CD8-positive, alpha-beta memory T cell (primary cell): Measurements from ENCODE around the gene SLC30A1. TPM values are rescaled to one million over a fixed set of nuclear protein-coding genes. Genes with fewer than 3 reads are reported as not detected.

Experiments
- CTCF ChIA-PET: fragments of 350-600 bp; sonication (Branson Sonifier 250); formaldehyde crosslinking; loops from one replicate; lab custom pipeline; 2021; ENCODE audit warnings: antibody characterized with exemption; lab: Charles Lee
- POLR2A ChIA-PET: fragments of 350-600 bp; sonication (Branson Sonifier 250); formaldehyde crosslinking; loops from one replicate; lab custom pipeline; 2021; ENCODE audit warnings: antibody characterized with exemption; lab: Charles Lee
- DNase-seq, 5 donors: peaks; one replicate each; pipeline versions ENCODE4 v3.0.0 to v3.0.0-alpha.2; 2020 to 2022; ENCODE audit warnings: mixed read lengths in 1 of 5
- H3K27ac ChIP-seq: one replicate; pipeline ENCODE4 v1.7.0; 2013; ENCODE audit warnings: low read depth, mild to moderate bottlenecking, low read length, moderate library complexity
- H3K27me3 ChIP-seq: 2 replicates; pipeline ENCODE4 v1.7.0; 2013; ENCODE audit warnings: low read length, mild to moderate bottlenecking; ENCODE audit not compliant: insufficient read depth, poor library complexity, severe bottlenecking
- H3K36me3 ChIP-seq: 2 replicates; pipeline ENCODE4 v1.7.0; 2013; ENCODE audit warnings: mild to moderate bottlenecking, low read length, moderate library complexity; ENCODE audit not compliant: insufficient read depth
- H3K4me1 ChIP-seq: 2 replicates; pipeline ENCODE4 v1.7.0; 2013; ENCODE audit warnings: mild to moderate bottlenecking, low read length, moderate library complexity; ENCODE audit not compliant: insufficient read depth
- H3K4me3 ChIP-seq: 2 replicates; pipeline ENCODE4 v1.7.0; 2013; ENCODE audit warnings: mild to moderate bottlenecking, low read length
- H3K9me3 ChIP-seq: 2 replicates; pipeline ENCODE4 v1.7.0; 2013; ENCODE audit warnings: mild to moderate bottlenecking, low read length
- H3K27ac Mint-ChIP-seq, 8 donors: one replicate each; pipeline ENCODE4 v1.8.0; 2020 to 2021; ENCODE audit warnings: mixed read lengths in 8 of 8, mild to moderate bottlenecking in 6 of 8, inconsistent platforms in 3 of 8, moderate library complexity in 3 of 8
- H3K27me3 Mint-ChIP-seq, 2 donors: one replicate each; pipeline ENCODE4 v1.8.0; 2020 to 2021; ENCODE audit warnings: mixed read lengths in 2 of 2, mild to moderate bottlenecking in 1 of 2, moderate library complexity in 1 of 2
- H3K36me3 Mint-ChIP-seq, 3 donors: one replicate each; pipeline ENCODE4 v1.8.0; 2020 to 2021; ENCODE audit warnings: mixed read lengths in 3 of 3, inconsistent platforms in 1 of 3, mild to moderate bottlenecking in 1 of 3
- H3K4me1 Mint-ChIP-seq, 3 donors: one replicate each; pipeline ENCODE4 v1.8.0; 2020 to 2021; ENCODE audit warnings: mixed read lengths in 3 of 3, inconsistent platforms in 1 of 3, mild to moderate bottlenecking in 1 of 3
- H3K4me3 Mint-ChIP-seq, 7 donors: one replicate each; pipeline ENCODE4 v1.8.0; 2020 to 2021; ENCODE audit warnings: mixed read lengths in 7 of 7, mild to moderate bottlenecking in 6 of 7, moderate library complexity in 4 of 7, inconsistent platforms in 2 of 7
- H3K9me3 Mint-ChIP-seq, 5 donors: one replicate each; pipeline ENCODE4 v1.8.0; 2020 to 2022; ENCODE audit warnings: mixed read lengths in 5 of 5, mild to moderate bottlenecking in 3 of 5, moderate library complexity in 2 of 5, inconsistent platforms in 1 of 5
- polyA plus RNA-seq: library from polyadenylated mRNA; unstranded; fragments of 300-500 nt; fragmentation: Illumina TruSeq; gene quantifications from one replicate; pipeline ENCODE4 v1.2.3, GENCODE V29; 2021
- total RNA-seq, 2 experiments: library from RNA; stranded (reverse); gene quantifications; one replicate each; pipeline ENCODE4 v1.2.3, GENCODE V29; 2021

SLC30A1 gene
- total and polyA plus RNA-seq, 3 experiments from 2014 or later, result 3.4 to 17.1 (median 16.5) TPM

DNA sequence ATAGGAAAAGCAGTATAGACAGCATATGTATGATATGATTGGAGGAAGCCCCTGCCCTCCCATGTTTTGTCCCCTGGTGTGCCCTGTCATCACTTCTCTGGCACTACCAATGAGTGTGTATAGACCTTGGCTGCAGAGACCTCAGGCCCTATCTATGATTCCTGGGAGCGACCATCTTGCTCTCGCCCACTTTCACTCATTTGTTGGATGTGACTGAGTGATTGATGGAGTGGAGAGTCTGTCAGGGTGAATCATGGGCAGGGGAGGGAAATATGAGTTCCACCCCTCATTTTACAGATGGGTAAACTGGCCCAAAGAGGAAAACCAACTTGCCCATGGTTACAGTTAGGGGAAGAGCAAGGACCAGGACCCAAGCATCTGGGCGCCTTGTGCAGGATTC lies 14.9 kb downstream of the SLC30A1 start:
- POLR2A ChIA-PET, result no interaction called here
- no peaks in the 10 kb centered on the region for H3K27me3 ChIP-seq
- Mint-ChIP-seq H3K4me3 (no peak overlapping the region), H3K36me3 (peaks cover 0 to 3% (median 0%) of the 10 kb centered on the region in 3 donors), H3K27ac (no peak overlapping the region), H3K9me3 (no peaks in the 10 kb centered on the region), H3K27me3 (peaks cover 4 to 6% of the 10 kb centered on the region in 2 donors), H3K4me1 (no peaks in the 10 kb centered on the region)
- H3K27ac ChIP-seq, result no peak overlapping the region
- no peak overlapping the region for H3K4me3 ChIP-seq
- CTCF ChIA-PET, result no interaction called here
- H3K36me3 ChIP-seq, result no peaks in the 10 kb centered on the region
- no peaks in the 10 kb centered on the region for H3K9me3 ChIP-seq
- no peak for DNase-seq
- H3K4me1 ChIP-seq, result no peaks in the 10 kb centered on the region

DNA sequence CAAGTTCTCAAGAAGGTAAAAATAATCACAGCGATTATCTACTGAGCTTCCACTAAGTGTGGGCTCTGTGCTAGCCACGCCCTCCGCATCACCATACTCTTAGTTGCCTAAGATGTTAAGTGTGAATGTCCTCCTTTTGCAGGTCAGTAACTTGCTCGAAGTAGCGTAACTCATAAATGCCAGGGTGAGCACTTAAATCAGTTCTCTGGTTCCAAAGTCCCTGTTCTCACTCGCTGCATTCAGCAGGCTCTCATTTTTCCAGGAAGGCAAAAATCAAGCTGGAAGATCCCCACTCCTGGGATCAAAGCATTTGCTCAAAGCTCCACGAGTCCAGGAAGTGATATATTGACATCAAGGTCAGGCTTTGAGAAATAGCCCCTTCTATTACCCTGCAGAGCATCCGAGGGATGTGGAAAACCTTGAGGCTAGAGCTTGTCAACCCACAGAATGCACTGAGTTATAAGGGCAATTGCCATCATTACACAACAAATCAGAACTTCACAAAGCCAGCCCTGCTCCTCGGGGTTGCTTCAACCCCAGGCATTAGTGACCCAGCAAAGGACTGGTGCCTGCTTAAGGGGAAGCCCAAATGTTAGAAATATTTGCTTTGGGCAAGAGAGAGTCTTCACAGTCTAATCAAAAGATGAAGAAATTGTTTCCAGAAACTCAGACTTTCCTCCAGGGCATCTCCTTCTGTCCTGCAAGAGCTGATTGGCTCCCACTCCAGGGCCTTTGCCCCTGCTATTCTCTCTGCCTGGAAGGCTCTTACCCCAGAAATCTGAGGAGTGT lies 19.5 kb downstream of the SLC30A1 start:
- Mint-ChIP-seq H3K4me3 (no peak overlapping the region), H3K4me1 (no peaks in the 10 kb centered on the region), H3K27ac (peak overlapping the region in 1 of 8 donors; percentile 51), H3K27me3 (peaks cover 9 to 10% of the 10 kb centered on the region in 2 donors), H3K9me3 (no peaks in the 10 kb centered on the region), H3K36me3 (peaks cover 0 to 3% (median 0%) of the 10 kb centered on the region in 3 donors)
- ChIA-PET CTCF (no interaction called here), POLR2A (no interaction called here)
- no peak for DNase-seq
- Histone ChIP-seq H3K27ac (no peak overlapping the region), H3K4me3 (no peak overlapping the region), H3K36me3 (no peaks in the 10 kb centered on the region), H3K27me3 (no peaks in the 10 kb centered on the region), H3K4me1 (no peaks in the 10 kb centered on the region), H3K9me3 (no peaks in the 10 kb centered on the region)

DNA sequence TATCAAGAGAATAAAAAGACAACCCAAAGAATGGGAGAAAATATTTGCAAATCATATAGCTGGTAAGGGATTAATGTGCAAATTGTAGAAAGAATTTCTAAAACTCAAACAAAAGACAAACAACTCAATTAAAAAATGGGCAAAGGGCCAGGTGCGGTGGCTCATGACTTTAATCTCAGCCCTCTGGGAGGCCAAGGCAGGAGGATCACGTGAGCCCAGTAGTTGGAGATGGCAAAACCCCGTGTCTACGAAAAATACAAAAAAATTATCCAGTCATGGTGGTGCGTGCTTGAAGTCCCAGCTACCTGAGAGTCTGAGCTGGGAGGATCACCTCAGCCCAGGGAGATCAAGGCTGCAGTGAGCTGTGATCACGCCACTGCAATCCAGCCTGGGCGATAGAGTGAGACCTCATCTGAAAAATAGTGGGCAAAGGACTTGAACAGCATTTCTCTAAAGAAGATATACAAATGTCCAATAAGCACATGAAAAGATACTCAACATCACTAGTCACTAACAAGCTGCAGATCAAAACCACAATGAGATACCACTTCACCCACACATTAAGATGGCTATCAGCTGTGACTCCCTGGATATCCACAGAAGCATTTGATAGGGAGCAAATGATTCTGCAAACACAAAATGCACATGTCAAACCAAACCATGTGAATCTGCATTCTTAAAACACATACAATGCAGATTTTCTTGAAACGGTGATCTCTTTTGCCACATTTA lies 20.9 kb downstream of the SLC30A1 start:
- Mint-ChIP-seq H3K4me3 (no peak overlapping the region), H3K27ac (peak overlapping the region in 1 of 8 donors; percentile 74), H3K36me3 (peaks cover 0 to 3% (median 0%) of the 10 kb centered on the region in 3 donors), H3K9me3 (no peaks in the 10 kb centered on the region), H3K4me1 (no peaks in the 10 kb centered on the region), H3K27me3 (peaks cover 10 to 19% of the 10 kb centered on the region in 2 donors)
- CTCF ChIA-PET, result interaction anchor here (1.0 kb wide), 1 partner anchor 21 kb away, joined by 3 read pairs; the partner anchor contains the start of gene SLC30A1
- Histone ChIP-seq H3K27me3 (no peaks in the 10 kb centered on the region), H3K9me3 (no peaks in the 10 kb centered on the region), H3K36me3 (no peaks in the 10 kb centered on the region), H3K4me1 (no peaks in the 10 kb centered on the region), H3K27ac (no peak overlapping the region), H3K4me3 (no peak overlapping the region)
- POLR2A ChIA-PET, result no interaction called here
- DNase-seq, result no peak

DNA sequence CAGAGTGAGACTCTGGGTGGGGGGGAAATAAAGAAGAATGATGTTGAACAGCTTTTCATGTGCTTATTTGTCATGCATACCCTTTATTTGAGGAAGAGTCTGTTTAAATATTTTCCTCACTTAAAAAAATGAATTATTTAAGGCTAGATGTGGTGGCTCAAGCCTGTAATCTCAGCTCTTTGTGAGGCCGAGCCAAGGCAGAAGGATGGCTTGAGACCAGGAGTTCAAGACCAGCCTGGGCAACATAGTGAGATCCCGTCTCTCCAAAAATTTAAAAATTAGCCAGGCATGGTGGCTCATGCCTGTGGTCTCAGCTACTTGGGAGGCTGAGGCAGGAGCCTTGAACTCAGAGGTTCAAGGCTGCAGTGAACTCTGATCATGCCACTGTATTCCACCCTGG lies 25.4 kb downstream of the SLC30A1 start:
- no peak overlapping the region for H3K27ac Mint-ChIP-seq
- Histone ChIP-seq H3K4me3 (no peak overlapping the region), H3K27ac (no peak overlapping the region), H3K27me3 (no peaks in the 10 kb centered on the region), H3K4me1 (no peaks in the 10 kb centered on the region), H3K9me3 (no peaks in the 10 kb centered on the region), H3K36me3 (no peaks in the 10 kb centered on the region)
- H3K4me1 Mint-ChIP-seq, result no peaks in the 10 kb centered on the region
- no peak overlapping the region for H3K4me3 Mint-ChIP-seq
- no peak for DNase-seq
- ChIA-PET CTCF (no interaction called here), POLR2A (no interaction called here)
- no peaks in the 10 kb centered on the region for H3K9me3 Mint-ChIP-seq
- no peaks in the 10 kb centered on the region for H3K36me3 Mint-ChIP-seq
- peaks cover 7 to 22% of the 10 kb centered on the region in 2 donors for H3K27me3 Mint-ChIP-seq

DNA sequence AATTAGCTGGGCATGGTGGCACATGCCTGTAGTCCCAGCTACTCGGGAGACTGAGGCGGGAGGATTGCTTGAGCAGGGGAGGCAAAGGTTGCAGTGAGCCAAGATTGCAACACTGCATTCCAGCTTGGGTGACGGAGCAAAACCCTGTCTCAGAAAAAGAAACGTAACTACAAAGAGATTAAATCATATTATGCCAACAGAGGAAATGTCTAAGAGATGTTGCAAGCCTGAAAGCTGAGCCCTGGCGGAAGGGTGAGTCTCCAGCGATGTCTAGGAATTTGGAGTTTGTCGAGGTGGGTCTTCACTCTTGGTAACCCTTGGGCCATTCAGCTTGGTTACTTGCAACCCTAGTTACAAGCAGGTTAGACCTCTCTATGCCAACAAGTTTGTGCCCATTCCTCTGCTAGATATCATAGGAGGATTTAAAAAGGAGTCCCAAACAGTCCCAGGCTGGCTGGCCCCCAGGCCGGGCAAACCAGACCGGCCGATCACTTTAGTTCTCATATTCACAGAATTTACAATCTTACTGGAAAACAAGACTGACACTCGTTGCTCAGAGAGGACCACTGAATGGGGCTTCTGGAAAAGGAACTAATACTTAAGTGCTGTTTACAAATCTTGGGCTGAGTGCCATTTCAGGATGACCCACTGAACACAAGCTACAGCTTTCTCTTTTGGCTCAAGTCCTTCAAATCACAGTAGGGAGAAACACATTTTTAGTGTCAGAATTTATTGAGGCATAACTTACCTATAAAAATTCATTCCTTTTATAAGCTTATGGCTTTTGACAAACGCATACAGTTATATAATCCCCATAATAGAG lies 27.1 kb downstream of the SLC30A1 start:
- no peaks in the 10 kb centered on the region for H3K36me3 Mint-ChIP-seq
- no peak for DNase-seq
- H3K9me3 Mint-ChIP-seq, result no peaks in the 10 kb centered on the region
- H3K4me3 Mint-ChIP-seq, result no peak overlapping the region
- peaks cover 5 to 22% of the 10 kb centered on the region in 2 donors for H3K27me3 Mint-ChIP-seq
- POLR2A ChIA-PET, result no interaction called here
- Histone ChIP-seq H3K36me3 (no peaks in the 10 kb centered on the region), H3K27ac (no peak overlapping the region), H3K27me3 (no peaks in the 10 kb centered on the region), H3K4me1 (no peaks in the 10 kb centered on the region), H3K9me3 (no peaks in the 10 kb centered on the region), H3K4me3 (no peak overlapping the region)
- CTCF ChIA-PET, result no interaction called here
- H3K4me1 Mint-ChIP-seq, result no peaks in the 10 kb centered on the region
- no peak overlapping the region for H3K27ac Mint-ChIP-seq

DNA sequence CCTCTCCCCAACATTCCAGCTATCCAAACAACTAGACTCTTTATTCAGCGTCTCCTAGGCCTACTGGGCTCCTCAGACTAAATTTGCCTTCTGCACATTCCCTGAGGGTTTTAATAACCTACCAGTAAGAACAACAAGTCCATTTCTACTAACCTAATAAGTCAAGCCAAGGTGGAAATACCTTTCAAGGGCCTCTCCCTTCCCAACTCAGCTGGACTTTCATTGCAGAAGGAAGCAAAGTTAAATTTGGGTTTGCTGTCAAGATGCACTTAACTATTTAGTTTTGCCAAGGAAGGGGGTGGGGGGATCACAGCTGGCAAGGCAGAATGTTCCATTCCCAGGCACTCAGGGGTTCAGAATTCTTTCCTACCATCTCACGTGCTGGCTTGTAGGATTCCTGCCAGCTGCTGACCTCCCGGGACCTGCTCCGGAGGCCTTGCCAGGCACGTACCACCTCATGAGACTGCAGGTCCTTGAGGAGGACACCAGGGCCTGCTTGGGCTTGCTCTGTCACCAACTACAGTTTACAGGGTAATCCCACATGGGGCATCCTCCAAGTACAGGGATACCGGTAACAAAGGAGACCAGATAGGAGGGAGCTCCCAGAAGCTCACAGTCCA lies 29.8 kb downstream of the SLC30A1 start:
- Mint-ChIP-seq H3K27me3 (peaks cover 0 to 24% of the 10 kb centered on the region in 2 donors), H3K9me3 (no peaks in the 10 kb centered on the region), H3K27ac (no peak overlapping the region), H3K4me3 (no peak overlapping the region), H3K36me3 (no peaks in the 10 kb centered on the region), H3K4me1 (no peaks in the 10 kb centered on the region)
- no peaks in the 10 kb centered on the region for H3K36me3 ChIP-seq
- ChIA-PET POLR2A (no interaction called here), CTCF (no interaction called here)
- no peak for DNase-seq
- no peaks in the 10 kb centered on the region for H3K27me3 ChIP-seq
- no peaks in the 10 kb centered on the region for H3K4me1 ChIP-seq
- no peaks in the 10 kb centered on the region for H3K9me3 ChIP-seq
- peak overlapping the region; percentile 17 for H3K27ac ChIP-seq
- H3K4me3 ChIP-seq, result no peak overlapping the region

DNA sequence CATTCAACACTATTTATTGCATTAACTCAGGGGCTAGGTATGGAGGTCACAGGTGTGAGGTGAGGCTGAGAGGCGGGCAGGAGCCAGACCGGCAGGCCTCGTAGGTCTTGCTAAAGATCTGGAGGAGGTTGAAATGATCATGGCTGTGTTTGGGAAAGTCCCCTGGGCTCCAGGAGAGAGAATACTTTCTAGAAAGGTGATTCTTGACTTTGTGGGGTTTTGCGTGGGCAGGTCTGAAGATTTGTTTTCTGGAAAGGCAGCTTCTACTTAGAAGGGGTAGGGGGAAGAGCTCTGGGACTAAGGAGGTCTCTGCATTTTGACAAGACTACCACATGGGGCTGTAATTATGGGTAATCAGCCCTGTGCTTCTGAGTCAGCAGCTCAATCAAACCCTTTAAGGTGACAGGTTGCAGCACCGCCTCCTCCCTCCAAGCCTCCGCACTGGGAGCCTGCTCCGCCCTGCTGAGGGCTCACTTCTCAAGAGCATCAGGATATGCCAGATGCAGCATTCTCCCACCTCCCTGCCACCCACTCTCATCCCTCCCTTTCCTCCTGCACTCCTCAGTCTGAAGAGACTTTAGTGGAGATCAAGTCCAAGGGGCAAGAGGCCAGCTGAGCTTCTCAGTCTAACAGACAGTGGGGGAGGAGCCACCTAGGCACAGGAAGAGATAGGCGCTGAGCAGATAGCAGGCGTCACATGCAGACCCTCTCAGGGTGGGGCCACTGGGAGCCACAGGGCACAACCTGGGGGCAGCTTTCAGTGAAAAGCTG lies 30.5 kb downstream of the SLC30A1 start:
- Histone ChIP-seq H3K27ac (peak overlapping the region; percentile 17), H3K4me1 (no peaks in the 10 kb centered on the region), H3K27me3 (no peaks in the 10 kb centered on the region), H3K36me3 (no peaks in the 10 kb centered on the region), H3K9me3 (no peaks in the 10 kb centered on the region), H3K4me3 (no peak overlapping the region)
- ChIA-PET CTCF (no interaction called here), POLR2A (no interaction called here)
- Mint-ChIP-seq H3K4me1 (no peaks in the 10 kb centered on the region), H3K27me3 (peaks cover 0 to 19% of the 10 kb centered on the region in 2 donors), H3K27ac (no peak overlapping the region), H3K36me3 (no peaks in the 10 kb centered on the region), H3K4me3 (no peak overlapping the region), H3K9me3 (no peaks in the 10 kb centered on the region)
- no peak for DNase-seq
